NT2/D1 (cell line): ENCODE measurements around the gene S100A7.

Experiments used
- DNase-seq: peaks from one replicate; pipeline ENCODE4 v3.0.0-alpha.2; 2011; ENCODE audit warnings: low read depth, low spot score
- H3K27me3 ChIP-seq: 2 replicates; pipeline ENCODE4 v1.6.0; 2011; ENCODE audit warnings: mild to moderate bottlenecking; ENCODE audit not compliant: insufficient read length, insufficient read depth
- H3K36me3 ChIP-seq: 2 replicates; pipeline ENCODE4 v1.6.1; 2011; ENCODE audit warnings: mild to moderate bottlenecking, low read length, mixed read lengths; ENCODE audit not compliant: insufficient read depth, insufficient read length
- H3K4me1 ChIP-seq: 2 replicates; pipeline ENCODE4 v1.5.1; 2011; ENCODE audit not compliant: insufficient read depth, insufficient read length
- H3K4me3 ChIP-seq: 2 replicates; pipeline ENCODE4 v1.5.1; 2011; ENCODE audit warnings: low read depth; ENCODE audit not compliant: insufficient read length
- H3K9ac ChIP-seq: 2 replicates; pipeline ENCODE4 v1.6.0; 2011; ENCODE audit warnings: low read depth; ENCODE audit not compliant: insufficient read length
- H3K9me3 ChIP-seq: 2 replicates; pipeline ENCODE4 v1.5.1; 2011; ENCODE audit warnings: mild to moderate bottlenecking, low read length; ENCODE audit not compliant: insufficient read depth
- SUZ12 ChIP-seq: IDR thresholded peaks from 2 replicates; pipeline ENCODE4 v1.6.1; 2011; ENCODE audit not compliant: insufficient read length, insufficient read depth; ENCODE audit errors: extremely low read depth
- YY1 ChIP-seq: IDR thresholded peaks from 2 replicates; pipeline ENCODE4 v1.6.1; 2011; ENCODE audit not compliant: insufficient read length, insufficient read depth
- ZNF274 ChIP-seq: IDR thresholded peaks from 2 replicates; pipeline ENCODE4 v1.6.1; 2011; ENCODE audit warnings: mild to moderate bottlenecking, low read depth, low read length

S100A7 gene

GRCh38 chr1:153503766-153504165 is 43.3 kb upstream of the S100A7 start:
- Histone ChIP-seq H3K27me3 (no peaks in the 10 kb centered on the region), H3K4me1 (peaks cover 9% of the 10 kb centered on the region), H3K9me3 (no peaks in the 10 kb centered on the region), H3K36me3 (no peaks in the 10 kb centered on the region), H3K4me3 (no peak overlapping the region), H3K9ac (no peak overlapping the region)
- TF ChIP-seq ZNF274 (no peak), SUZ12 (no peak), YY1 (no peak)
- no peak for DNase-seq

- Histone ChIP-seq H3K4me1 (peaks cover 3% of the 10 kb centered on the region), H3K4me3 (no peak overlapping the region), H3K27me3 (no peaks in the 10 kb centered on the region), H3K9me3 (no peaks in the 10 kb centered on the region), H3K9ac (no peak overlapping the region), H3K36me3 (no peaks in the 10 kb centered on the region)
- DNase-seq: no peak
- TF ChIP-seq ZNF274: no peak
- no peak for TF ChIP-seq SUZ12
- TF ChIP-seq YY1: no peak
Measured at GRCh38 chr1:153498746-153499145, 38.3 kb upstream of the S100A7 start.

DNA sequence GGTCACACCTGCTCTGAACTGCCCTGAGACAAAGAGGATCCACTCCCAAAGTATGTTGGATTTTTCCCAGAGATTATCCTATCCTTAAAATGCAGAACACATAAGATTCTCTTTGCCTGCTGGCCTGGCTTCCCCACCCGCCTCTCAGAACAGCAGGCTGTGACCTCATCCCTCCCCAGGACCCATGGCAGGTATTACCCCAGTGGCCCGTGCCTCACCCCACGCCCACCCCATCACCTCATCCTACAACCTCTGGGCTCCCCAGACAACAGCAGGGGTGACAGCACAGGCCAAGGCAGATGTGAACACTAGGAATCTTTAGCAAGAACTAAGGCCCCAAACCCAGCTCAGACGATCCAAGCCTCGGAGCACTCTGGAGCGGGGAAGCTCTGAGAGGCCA is 35.1 kb upstream of the S100A7 start:
- no peak for DNase-seq

GRCh38 chr1:153494976-153495535 is 34.6 kb upstream of the S100A7 start:
- no peak for TF ChIP-seq SUZ12
- no peak for TF ChIP-seq ZNF274
- TF ChIP-seq YY1: no peak
- peaks cover 3% of the 10 kb centered on the region for H3K4me1 ChIP-seq
- H3K4me3 ChIP-seq: no peak overlapping the region
- H3K9ac ChIP-seq: no peak overlapping the region
- no peaks in the 10 kb centered on the region for H3K9me3 ChIP-seq
- peak; percentile 95 for DNase-seq
- H3K27me3 ChIP-seq: no peaks in the 10 kb centered on the region
- no peaks in the 10 kb centered on the region for H3K36me3 ChIP-seq

More for the DNA sequence above, 35.1 kb upstream of the S100A7 start:
- no peaks in the 10 kb centered on the region for H3K9me3 ChIP-seq
- TF ChIP-seq SUZ12: no peak
- no peak for TF ChIP-seq ZNF274
- TF ChIP-seq YY1: no peak
- no peak overlapping the region for H3K9ac ChIP-seq
- no peaks in the 10 kb centered on the region for H3K36me3 ChIP-seq
- H3K27me3 ChIP-seq: no peaks in the 10 kb centered on the region
- peaks cover 3% of the 10 kb centered on the region for H3K4me1 ChIP-seq
- H3K4me3 ChIP-seq: no peak overlapping the region

- no peak for TF ChIP-seq SUZ12
- TF ChIP-seq ZNF274: no peak
- TF ChIP-seq YY1: no peak
- Histone ChIP-seq H3K4me1 (peaks cover 3% of the 10 kb centered on the region), H3K27me3 (no peaks in the 10 kb centered on the region), H3K36me3 (no peaks in the 10 kb centered on the region), H3K4me3 (no peak overlapping the region), H3K9ac (no peak overlapping the region), H3K9me3 (no peaks in the 10 kb centered on the region)
- no peak for DNase-seq
Measured at GRCh38 chr1:153493343-153493960, 33.0 kb upstream of the S100A7 start.

DNA sequence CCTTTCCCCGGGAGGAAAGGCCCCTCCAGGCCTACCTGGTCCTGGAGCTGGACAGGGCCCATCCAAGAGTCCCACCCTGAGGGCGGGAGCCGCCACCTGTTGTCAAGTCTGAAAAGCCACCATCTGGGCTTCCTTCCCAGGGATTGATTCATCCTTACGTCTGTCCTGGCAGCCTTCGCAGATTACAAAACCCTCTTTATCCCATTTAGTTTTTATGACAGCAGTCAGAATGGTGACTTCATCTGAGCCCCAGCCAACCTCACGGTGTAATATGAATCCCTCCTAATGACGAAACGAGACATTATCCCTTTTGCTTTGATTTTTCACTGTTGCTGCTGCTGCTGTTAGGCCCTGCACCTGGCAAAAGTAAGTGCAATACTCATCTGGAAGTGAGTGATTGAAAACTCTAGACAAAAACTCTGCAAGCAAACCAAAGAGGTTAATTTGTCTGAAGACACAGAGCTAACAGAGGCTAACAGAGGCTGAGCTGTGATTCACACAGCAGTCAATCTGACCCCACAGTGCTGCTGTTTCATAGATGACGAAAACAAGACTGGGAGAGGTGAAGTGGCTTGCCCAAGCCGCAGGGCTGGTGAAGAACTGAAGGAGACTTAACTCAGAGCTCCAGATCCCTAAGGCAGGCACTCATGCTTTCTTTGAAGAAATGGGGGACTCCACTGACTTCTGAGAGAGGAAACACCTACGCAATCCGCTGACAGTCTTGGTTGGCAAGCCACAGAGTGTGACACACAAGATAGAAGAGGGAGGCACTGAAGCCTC is 30.0 kb upstream of the S100A7 start:
- Histone ChIP-seq H3K4me1 (peaks cover 3% of the 10 kb centered on the region), H3K4me3 (no peak overlapping the region), H3K9me3 (no peaks in the 10 kb centered on the region), H3K9ac (no peak overlapping the region), H3K27me3 (no peaks in the 10 kb centered on the region), H3K36me3 (no peaks in the 10 kb centered on the region)
- DNase-seq: no peak
- no peak for TF ChIP-seq ZNF274
- no peak for TF ChIP-seq SUZ12
- no peak for TF ChIP-seq YY1

DNA sequence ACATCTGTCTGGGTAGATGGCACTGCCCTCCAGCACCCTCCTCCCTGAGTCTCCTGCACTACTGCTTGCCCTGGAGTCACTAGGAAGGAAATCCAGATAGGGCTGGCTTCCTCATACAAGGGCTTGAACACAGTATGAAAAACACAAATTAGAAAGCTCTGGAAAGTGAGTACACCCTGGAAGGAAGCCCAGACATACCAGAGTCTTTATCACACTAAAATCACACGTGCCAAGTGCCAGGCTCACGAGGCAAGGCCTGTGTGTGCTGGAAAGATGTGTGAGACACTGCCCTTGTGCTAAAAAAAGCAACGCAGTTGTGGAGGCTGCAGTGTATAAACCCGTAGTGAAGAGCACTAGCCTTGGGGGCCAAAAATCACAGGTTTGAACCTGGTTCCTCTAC is 28.3 kb upstream of the S100A7 start:
- no peaks in the 10 kb centered on the region for H3K27me3 ChIP-seq
- DNase-seq: no peak
- no peaks in the 10 kb centered on the region for H3K9me3 ChIP-seq
- H3K36me3 ChIP-seq: no peaks in the 10 kb centered on the region
- H3K4me1 ChIP-seq: peaks cover 2% of the 10 kb centered on the region
- H3K9ac ChIP-seq: no peak overlapping the region
- H3K4me3 ChIP-seq: no peak overlapping the region
- no peak for TF ChIP-seq ZNF274

- no peak for DNase-seq
- Histone ChIP-seq H3K4me3 (no peak overlapping the region), H3K9me3 (no peaks in the 10 kb centered on the region), H3K4me1 (peaks cover 2% of the 10 kb centered on the region), H3K27me3 (no peaks in the 10 kb centered on the region), H3K36me3 (no peaks in the 10 kb centered on the region), H3K9ac (no peak overlapping the region)
- no peak for TF ChIP-seq ZNF274
- TF ChIP-seq SUZ12: no peak
- TF ChIP-seq YY1: no peak
Measured at GRCh38 chr1:153487707-153488106, 27.3 kb upstream of the S100A7 start.
